NCI-H510A (cell line): ENCODE measurements around the gene ITGA6.
A peak's percentile ranks its signal among the peaks of the same experiment; 100 is the strongest.

Source experiments
- DNase-seq: peaks from one replicate; lab custom pipeline; 2025; lab: John Stamatoyannopoulos, UW

Gene ITGA6

DNA sequence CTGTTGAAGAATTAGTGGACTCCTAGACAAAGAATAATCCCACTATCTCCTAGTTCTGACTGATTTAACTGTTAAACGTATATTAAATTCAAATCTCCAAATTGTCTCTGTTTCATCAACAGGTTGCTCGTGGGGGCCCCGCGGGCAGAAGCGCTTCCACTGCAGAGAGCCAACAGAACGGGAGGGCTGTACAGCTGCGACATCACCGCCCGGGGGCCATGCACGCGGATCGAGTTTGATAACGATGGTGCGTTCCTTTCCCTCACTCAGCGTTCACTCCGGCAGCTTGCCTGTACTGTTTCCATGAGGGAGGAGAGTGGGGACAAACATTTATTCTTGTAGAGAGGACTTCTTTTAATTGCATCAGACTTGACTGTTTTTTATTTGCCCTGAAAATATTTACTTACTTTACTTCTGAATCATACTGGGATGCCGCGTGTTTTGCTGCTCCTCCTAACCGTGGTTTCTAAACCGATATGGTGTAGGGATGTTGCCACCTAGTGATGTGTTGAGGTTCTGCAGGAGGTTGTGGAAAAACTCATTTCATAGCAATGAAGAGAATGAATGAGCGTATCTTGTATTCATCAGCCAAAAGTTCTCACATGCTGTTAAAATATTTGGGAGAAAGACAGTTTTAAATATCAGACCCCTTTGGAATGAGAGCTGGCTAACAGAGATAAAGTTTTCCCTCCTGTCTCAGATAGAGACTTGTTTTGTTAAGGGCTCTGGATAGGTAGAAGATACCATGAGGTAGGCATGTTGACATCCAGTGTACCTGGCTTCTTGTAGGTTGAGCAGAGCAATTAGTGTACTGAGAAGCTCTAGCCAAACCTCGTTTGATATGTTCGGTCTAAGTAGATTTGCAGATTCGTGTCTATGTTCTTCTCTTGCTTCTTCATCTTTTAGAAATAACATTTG is 38.3 kb downstream of the ITGA6 start:
- DNase-seq = peak; percentile 68

DNA sequence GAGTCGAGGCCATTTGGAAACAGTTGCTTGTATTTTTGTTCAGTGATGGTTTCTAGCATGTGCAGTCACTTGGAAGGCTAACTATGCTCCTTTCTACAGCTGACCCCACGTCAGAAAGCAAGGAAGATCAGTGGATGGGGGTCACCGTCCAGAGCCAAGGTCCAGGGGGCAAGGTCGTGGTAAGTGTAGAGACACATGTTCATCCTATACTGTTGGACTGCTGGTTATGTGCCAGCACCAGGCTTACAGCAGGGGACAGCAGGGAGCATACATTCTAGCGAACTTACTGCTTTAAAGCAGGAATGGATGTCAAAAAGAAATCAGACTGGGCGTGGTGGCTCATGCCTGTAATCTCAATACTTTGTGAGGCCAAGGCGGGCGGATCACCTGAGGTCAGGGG is 40.0 kb downstream of the ITGA6 start:
- DNase-seq = no peak

- DNase-seq = no peak
Measured at GRCh38 chr2:172470958-172471922, 43.9 kb downstream of the ITGA6 start.

- no peak for DNase-seq
Measured at GRCh38 chr2:172472446-172473033, 45.2 kb downstream of the ITGA6 start.

DNA sequence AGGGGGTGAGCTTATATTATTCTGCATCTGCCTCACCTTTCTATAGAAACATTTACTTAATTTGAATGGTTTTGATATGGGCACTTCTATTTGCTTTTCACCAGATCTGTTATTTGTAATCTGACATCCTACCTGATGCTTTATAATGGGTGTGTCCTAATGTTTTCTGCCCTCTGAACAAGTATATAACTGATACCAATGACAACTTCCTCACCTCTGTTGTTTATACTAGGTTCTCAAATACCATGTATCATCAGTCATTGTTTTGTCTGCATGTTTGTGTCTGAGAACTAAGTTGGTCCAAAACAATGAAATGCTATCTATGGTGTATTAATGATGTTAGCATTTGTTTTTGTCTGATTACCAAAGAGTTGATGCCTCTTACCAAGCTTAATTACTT is 45.8 kb downstream of the ITGA6 start:
- DNase-seq = no peak

DNA sequence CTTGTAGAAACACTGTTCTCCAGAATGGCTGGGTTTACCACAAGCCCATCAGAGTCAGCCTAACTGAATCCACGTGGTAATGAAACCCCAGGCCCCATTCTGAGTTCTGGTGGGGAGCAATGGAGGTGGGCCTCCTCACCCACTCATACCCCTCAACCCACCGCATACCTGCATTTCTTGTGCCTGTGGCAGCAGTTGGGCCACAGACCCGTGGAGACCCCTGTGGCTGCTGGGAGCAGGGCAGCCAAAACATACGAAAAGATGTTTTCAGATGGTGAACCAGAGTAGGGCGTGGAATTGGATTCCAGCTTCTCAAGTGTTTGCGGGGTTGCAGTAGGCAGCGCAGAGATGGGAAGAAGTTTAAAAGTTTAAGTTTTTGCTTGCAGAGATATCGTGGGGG is 51.0 kb downstream of the ITGA6 start:
- DNase-seq = no peak

DNA sequence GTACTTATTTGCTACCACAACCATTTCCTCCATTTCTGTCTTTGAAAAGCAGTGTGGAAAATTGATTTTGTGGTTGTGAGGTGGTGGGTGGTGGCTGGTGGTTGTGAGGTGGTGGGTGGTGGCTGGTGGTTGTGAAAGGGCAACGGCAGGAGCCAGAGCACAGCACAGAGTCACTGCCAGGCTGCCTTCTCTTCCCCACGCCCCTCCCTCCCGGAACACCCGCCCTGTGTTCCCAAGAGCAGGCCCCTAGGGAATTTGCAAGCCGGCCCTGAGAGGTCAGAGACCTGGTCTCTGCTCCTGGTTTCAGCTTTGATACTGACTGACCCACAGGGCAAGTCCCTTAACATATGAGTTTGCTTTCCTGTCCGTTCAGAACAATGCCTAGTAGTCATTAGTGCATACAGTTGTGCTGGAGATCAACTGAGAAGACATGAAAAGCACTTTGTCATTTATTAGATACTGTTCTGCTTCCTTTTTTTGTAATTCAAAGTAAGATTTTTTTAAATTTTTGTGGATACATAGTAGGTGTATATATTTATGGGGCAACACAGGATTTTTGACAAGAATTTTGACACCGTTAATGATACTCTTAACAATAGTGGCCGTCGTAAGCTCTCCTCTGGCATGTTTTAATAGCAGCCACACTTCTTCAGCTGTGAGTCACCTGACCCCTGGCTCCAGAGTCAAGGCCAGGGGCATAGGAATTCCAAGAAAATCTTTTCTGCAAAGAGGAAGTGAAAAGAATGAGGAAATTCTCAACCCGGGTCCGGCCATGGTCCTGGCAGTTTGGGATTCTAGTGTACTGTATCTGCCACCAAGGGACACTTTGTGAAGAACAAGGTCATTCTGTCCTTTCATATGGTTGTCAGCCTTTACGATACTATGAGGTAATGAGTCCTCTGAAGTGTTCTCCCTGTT is 53.2 kb downstream of the ITGA6 start:
- DNase-seq = no peak

- DNase-seq = no peak
Measured at GRCh38 chr2:172481507-172482262, 54.3 kb downstream of the ITGA6 start.

DNA sequence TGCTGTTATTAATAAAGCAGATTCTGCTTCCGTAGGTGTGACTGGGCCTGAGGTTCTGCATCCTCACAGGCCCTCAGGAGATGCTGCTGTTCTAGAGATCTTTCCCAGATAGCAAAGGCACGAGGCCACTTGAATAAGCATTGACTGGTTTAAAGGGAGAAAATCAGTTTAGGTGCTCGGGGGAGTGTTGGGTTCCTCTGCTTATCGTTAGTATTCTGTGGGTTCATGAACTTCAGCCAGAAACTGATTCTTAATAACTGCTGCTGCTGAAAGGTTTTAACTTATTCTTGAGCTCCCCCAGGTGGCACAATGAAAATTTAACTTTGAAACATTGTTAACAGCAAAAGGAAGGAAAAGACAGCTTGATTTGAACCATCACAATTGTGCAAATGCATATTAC is 56.9 kb downstream of the ITGA6 start:
- no peak for DNase-seq

DNA sequence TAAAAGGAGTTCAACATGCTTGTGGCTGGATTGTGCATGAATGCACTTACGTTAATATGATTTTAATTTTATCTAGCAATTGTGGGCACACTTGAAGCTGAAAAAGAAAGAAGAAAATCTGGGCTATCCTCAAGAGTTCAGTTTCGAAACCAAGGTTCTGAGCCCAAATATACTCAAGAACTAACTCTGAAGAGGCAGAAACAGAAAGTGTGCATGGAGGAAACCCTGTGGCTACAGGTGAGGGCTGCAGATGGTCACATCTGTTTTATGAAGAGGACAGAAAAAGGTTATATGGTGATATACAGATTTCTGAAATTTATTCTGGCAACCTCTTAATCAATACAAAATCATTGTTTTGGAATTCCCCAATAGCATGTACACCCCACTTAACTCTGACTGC is 57.3 kb downstream of the ITGA6 start:
- no peak for DNase-seq

DNA sequence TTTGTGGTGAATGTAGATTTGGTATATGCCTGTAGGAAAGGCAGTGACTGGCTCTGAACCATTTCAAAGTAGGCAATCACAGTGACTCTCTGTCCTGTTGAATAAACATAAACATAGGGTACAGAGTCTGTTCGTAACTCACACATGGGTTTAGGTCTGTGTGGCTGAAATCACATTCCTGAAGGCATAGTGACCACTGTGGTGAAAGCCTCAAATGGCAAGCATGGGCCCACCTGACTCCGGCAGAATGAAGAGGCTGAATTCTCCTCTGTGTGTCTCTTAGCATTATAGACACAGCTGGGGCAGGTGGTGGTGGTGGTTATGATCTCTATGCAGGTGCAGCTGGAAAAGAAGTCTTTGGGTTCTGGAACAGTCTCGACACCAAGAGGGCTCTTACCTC is 61.2 kb downstream of the ITGA6 start:
- no peak for DNase-seq

GRCh38 chr2:172489681-172490080 is 62.3 kb downstream of the ITGA6 start:
- DNase-seq = no peak

DNA sequence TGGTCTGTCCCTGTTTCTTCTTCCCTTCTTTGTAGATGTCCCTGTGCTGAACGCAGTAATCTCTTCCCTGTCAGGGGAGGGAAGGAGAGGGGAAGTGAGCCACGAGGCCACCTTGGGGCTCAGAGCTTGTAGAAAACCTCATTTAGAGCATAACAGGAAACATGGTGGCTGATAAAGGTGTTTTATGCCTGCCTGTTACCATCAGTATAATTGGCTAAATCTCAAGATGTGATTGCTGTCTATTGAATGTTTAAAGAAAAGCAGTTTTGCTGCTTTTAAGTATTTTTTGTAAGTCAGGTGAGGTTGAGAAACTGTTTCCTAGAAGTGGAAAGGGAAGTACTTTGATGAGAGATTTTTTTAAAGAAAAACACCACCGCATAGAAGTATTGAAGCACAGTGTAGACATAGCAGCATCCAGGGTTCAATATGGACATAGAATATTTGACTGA is 68.8 kb downstream of the ITGA6 start:
- no peak for DNase-seq

DNA sequence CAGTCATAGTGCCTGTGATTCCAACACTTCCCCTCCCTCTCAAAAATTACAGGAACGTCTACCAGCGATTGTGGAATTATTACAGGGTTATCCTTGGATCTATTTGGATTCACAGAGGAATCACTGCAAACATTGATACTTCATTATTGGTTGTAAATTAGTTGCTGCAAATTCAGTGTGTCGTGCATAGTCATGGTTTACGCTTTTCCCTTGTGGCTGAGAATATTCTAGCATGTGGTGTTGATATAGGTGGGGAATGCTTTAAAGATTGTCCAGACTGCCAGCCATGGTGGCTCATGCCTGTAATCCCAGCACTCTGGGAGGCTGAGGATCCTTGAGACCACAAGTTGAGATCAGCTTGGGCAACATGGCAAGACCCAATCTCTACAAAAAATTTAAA is 79.8 kb downstream of the ITGA6 start:
- DNase-seq = no peak

GRCh38 chr2:172510088-172510487 is 82.7 kb downstream of the ITGA6 start:
- DNase-seq = no peak

GRCh38 chr2:172510548-172510947 is 83.2 kb downstream of the ITGA6 start:
- no peak for DNase-seq

- DNase-seq = no peak
Measured at GRCh38 chr2:172512810-172513523, 85.6 kb downstream of the ITGA6 start.

- DNase-seq = no peak
Measured at GRCh38 chr2:172513524-172513900, 86.1 kb downstream of the ITGA6 start.

- DNase-seq = no peak
Measured at GRCh38 chr2:172513935-172514586, 86.7 kb downstream of the ITGA6 start.
